Measurements from ENCODE around the gene OXER1. TPM values are rescaled to one million over a fixed set of nuclear protein-coding genes. Genes with fewer than 3 reads are reported as not detected.

Gene OXER1
- total RNA-seq, 2 donors from 2014 or later, result 3.5 to 6.5 TPM

DNA sequence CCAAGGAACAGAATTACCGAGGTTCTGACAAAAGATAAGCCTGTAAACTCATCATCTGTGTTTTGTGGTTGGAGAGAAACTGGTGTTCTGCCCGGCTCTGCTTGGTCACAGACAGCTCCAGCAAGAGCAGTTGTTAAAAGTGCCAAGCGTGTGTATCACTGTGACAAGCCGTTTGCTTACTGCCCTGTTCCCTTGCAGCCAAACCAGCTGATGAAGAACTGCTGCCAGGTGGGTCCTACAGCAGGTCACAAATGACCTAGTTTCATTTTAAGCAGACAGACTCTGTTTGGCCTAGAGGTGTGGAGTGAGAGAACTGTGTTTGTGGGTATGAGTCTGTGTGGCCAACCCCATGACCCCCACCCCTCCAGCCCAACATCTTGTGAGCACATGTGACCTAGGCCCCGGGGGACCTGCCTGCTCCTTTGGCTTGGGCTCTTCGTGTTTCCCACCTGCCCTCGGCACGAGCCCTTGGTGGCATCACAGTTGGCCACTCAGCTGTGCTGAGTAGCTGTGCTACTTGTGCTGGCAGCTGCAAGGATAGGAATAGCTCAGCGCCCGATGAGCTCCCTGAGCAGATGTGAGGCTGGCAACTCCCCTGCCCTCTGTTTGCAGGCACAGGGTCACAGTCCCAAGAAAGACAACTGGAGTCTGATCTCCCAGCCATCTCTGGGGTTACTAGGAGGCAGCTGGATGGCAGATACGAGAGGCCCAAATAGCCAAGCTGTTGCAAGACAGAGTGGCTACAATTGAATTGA, 9.7 kb downstream of the OXER1 start:
- H3K4me3 ChIP-seq (ENCODE audit: low read length), result no peak overlapping the region
- no peak overlapping the region for H3K4me3 Mint-ChIP-seq
- no peaks in the 10 kb centered on the region for H3K9me3 Mint-ChIP-seq
- H3K4me1 ChIP-seq (ENCODE audit: control insufficient read depth, insufficient read depth, low read length), result no peaks in the 10 kb centered on the region
- H3K27ac Mint-ChIP-seq, result no peak overlapping the region
- peaks cover 6% of the 10 kb centered on the region for H3K4me1 Mint-ChIP-seq
- no peaks in the 10 kb centered on the region for H3K27me3 Mint-ChIP-seq (ENCODE audit: insufficient read depth)
- no peaks in the 10 kb centered on the region for H3K27me3 ChIP-seq (ENCODE audit: control insufficient read depth, insufficient read depth, low read length, poor library complexity, severe bottlenecking)
- WGBS, 2 experiments (ENCODE audit: insufficient coverage in 1 of 2, insufficient read length in 1 of 2), result 90 to 100% methylated on average over 5 to 11 of the region's 11 CpGs
- no peak for DNase-seq
- H3K9me3 ChIP-seq (ENCODE audit: control insufficient read depth, low read length), result no peaks in the 10 kb centered on the region
- no peak overlapping the region for H3K27ac ChIP-seq (ENCODE audit: low read depth, low read length)
- peaks cover 3% of the 10 kb centered on the region for H3K36me3 ChIP-seq (ENCODE audit: control insufficient read depth, insufficient read depth, low read length)
- no peak overlapping the region for H3K9ac ChIP-seq (ENCODE audit: extremely low read depth, low read length, poor library complexity, severe bottlenecking)
- H3K36me3 Mint-ChIP-seq (ENCODE audit: low read depth), result peaks cover 20% of the 10 kb centered on the region
- no peak for TF ChIP-seq CTCF (conservative IDR thresholded peaks at IDR 0.05)

DNA sequence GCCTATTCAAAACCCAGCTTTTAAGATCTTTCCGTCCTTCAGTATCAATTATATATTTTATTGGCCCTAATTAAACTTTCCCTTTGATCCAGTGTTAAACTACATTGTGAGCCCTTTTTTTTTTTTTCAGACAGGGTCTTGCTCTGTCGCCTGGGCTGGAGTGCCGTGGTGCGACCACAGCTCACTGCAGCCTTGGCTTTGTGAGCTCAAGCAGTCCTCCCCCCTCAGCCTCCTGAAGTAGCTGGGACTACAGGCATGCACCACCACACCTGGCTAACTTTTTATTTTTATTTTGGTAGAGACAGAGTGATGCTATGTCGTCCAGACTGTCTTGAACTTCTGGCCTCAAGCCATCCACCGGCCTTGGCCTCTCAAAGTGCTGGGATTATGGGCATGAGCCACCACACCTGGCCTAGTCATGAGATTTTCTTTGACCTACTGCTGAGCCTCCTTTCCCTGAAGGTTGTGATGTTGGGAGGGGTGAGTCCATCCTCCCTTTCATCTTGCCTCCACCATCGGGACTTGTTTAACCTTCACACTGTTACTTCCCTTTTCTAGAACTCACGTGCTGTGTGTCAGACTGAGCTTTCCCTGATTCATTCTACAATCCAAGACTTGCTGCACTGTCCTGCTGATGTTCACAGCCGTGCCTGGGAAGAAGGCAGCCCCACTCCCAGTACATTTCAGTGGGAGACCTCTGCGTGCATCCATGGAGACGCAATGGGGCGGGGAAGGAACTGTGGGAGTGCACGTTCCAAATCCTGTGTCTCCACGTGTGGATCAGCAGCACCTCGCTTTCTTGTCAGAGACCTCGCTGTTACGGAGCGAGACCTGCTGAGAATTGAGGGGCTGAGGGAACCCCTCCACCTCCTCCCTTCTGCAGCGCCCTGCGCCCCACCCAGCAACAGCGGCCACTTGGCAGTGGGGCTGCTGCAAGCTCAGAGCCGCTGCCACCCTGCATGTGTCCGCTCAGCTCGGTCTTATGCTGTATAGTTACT, 10.8 kb downstream of the OXER1 start:
- Histone ChIP-seq H3K4me1 (ENCODE audit: control insufficient read depth, insufficient read depth, low read length) (no peaks in the 10 kb centered on the region), H3K27me3 (ENCODE audit: control insufficient read depth, insufficient read depth, low read length, poor library complexity, severe bottlenecking) (no peaks in the 10 kb centered on the region), H3K9me3 (ENCODE audit: control insufficient read depth, low read length) (no peaks in the 10 kb centered on the region), H3K4me3 (ENCODE audit: low read length) (no peak overlapping the region), H3K36me3 (ENCODE audit: control insufficient read depth, insufficient read depth, low read length) (peaks cover 6% of the 10 kb centered on the region), H3K9ac (ENCODE audit: extremely low read depth, low read length, poor library complexity, severe bottlenecking) (no peak overlapping the region), H3K27ac (ENCODE audit: low read depth, low read length) (no peak overlapping the region)
- DNase-seq, result peak; percentile 36
- Mint-ChIP-seq H3K9me3 (no peaks in the 10 kb centered on the region), H3K27me3 (ENCODE audit: insufficient read depth) (no peaks in the 10 kb centered on the region), H3K4me3 (no peak overlapping the region), H3K36me3 (ENCODE audit: low read depth) (peaks cover 16% of the 10 kb centered on the region), H3K4me1 (peaks cover 6% of the 10 kb centered on the region), H3K27ac (no peak overlapping the region)
- TF ChIP-seq CTCF (conservative IDR thresholded peaks at IDR 0.05), result no peak
- 94 to 98% methylated on average over 23 to 24 of the region's 24 CpGs for WGBS, 2 experiments (ENCODE audit: insufficient coverage in 1 of 2, insufficient read length in 1 of 2)

GRCh38 chr2:42752314-42752713, 11.6 kb downstream of the OXER1 start:
- H3K27me3 Mint-ChIP-seq (ENCODE audit: insufficient read depth), result no peaks in the 10 kb centered on the region
- no peak overlapping the region for H3K27ac ChIP-seq (ENCODE audit: low read depth, low read length)
- DNase-seq, result no peak
- no peaks in the 10 kb centered on the region for H3K27me3 ChIP-seq (ENCODE audit: control insufficient read depth, insufficient read depth, low read length, poor library complexity, severe bottlenecking)
- no peak overlapping the region for H3K27ac Mint-ChIP-seq
- H3K9ac ChIP-seq (ENCODE audit: extremely low read depth, low read length, poor library complexity, severe bottlenecking), result no peak overlapping the region
- H3K9me3 Mint-ChIP-seq, result no peaks in the 10 kb centered on the region
- WGBS, 2 experiments (ENCODE audit: insufficient coverage in 1 of 2, insufficient read length in 1 of 2), result 90% methylated on average over 1 to 2 of the region's 2 CpGs
- H3K4me3 ChIP-seq (ENCODE audit: low read length), result no peak overlapping the region
- no peaks in the 10 kb centered on the region for H3K4me1 ChIP-seq (ENCODE audit: control insufficient read depth, insufficient read depth, low read length)
- peaks cover 16% of the 10 kb centered on the region for H3K36me3 Mint-ChIP-seq (ENCODE audit: low read depth)
- H3K4me3 Mint-ChIP-seq, result no peak overlapping the region
- H3K9me3 ChIP-seq (ENCODE audit: control insufficient read depth, low read length), result no peaks in the 10 kb centered on the region
- peaks cover 6% of the 10 kb centered on the region for H3K36me3 ChIP-seq (ENCODE audit: control insufficient read depth, insufficient read depth, low read length)
- no peak for TF ChIP-seq CTCF (conservative IDR thresholded peaks at IDR 0.05)
- H3K4me1 Mint-ChIP-seq, result peaks cover 6% of the 10 kb centered on the region
